Erythroblast (primary cell): ENCODE results near the gene PTPN22.

ENCODE experiments used
- DNase-seq, 2 experiments: peaks; one replicate each; lab custom pipeline; 2025; lab: John Stamatoyannopoulos, UW
- GATA1 ChIP-seq: IDR thresholded peaks from 2 replicates; pipeline ENCODE4 v1.6.1; 2011; ENCODE audit warnings: low read depth, mild to moderate bottlenecking, control low read depth, low read length, moderate library complexity
- POLR2A ChIP-seq: IDR thresholded peaks from 2 replicates; pipeline ENCODE4 v1.6.1; 2011; ENCODE audit warnings: mild to moderate bottlenecking, low read length

Gene PTPN22

DNA sequence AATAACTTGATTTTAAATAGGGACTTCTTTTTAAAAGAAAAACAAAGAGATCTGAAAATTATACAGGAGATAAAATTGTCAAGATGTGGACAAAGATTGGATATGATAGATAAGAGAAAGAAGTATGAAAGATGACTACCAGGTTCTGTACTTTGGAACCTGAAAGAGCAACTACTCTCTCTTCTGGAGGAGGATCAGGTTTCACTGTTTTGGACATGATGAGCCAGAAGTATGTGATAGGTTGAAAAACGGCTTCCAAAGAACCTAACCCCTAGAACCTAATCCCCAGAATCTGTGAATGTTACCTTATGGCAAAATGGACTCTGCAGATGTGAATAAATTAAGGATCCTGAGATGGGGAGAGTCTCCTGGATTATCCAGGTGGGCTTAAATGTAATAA, 85.4 kb downstream of the PTPN22 start:
- TF ChIP-seq POLR2A (no peak), GATA1 (no peak)
- no peak for DNase-seq

- peak; percentile 34 to 42 for DNase-seq
- TF ChIP-seq GATA1: no peak
- TF ChIP-seq POLR2A: no peak
Observed at GRCh38 chr1:113784104-113784779, 87.3 kb downstream of the PTPN22 start.

GRCh38 chr1:113783254-113784103, 88.0 kb downstream of the PTPN22 start:
- DNase-seq: peak; percentile 72 to 73
- no peak for TF ChIP-seq POLR2A
- TF ChIP-seq GATA1: no peak

GRCh38 chr1:113782406-113782805, 89.1 kb downstream of the PTPN22 start:
- DNase-seq: no peak

DNA sequence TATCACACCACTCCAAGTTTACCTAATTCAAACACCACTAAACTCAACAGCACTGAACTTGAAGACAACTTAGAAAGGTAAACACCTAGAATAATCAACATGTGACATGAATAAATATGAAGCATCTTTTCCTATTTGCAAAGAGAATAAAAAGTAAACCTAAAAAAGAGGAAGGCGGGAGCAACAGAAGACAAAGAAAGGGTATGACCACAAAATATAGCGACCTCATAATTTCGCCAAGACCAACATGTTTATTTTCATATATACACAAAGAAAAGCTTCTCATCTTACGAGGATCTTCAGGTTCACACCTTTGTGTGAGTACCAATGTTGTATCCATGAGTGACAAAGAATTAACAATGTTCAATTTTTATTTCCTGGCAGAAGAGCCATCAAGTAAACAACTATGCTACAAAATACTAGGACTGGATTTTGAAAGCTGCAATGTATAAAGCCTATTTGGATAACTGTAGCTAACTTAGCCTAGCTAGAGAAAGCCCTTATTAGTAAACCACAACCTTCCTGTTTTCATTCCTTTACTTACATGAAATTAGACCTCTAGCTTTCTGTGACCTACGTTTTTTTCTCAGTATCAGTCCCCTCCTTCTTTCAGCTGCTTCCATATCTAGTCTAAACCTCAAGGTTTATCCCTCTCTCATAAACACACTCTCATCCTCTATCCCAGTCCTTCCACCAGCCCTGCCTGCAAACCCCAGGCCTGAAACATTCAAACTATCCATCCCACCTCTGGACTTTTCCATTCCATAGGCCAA, 91.0 kb downstream of the PTPN22 start:
- DNase-seq: peak; percentile 20 to 22

More at GRCh38 chr1:113782406-113782805, 89.1 kb downstream of the PTPN22 start:
- TF ChIP-seq POLR2A: no peak
- TF ChIP-seq GATA1: no peak

DNA sequence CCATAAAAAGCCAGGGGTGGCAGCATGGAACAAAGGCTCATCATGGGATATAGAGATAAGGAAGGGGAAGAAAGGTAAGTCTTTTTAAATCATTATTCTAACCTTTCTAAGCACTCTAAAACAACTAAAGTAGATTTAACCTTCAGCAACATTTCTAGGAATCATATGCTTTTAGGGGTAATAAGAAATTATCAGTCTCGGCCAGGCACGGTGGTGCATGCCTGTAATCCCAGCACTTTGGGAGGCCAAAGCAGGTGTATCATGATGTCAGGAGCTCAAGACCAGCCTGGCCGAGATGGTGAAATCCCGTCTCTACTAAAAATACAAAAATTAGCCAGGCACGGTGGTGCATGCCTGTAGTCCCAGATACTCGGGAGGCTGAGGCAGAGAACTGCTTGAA, 92.0 kb downstream of the PTPN22 start:
- TF ChIP-seq POLR2A: no peak
- TF ChIP-seq GATA1: no peak
- no peak for DNase-seq

More for the DNA sequence above, 91.0 kb downstream of the PTPN22 start:
- TF ChIP-seq POLR2A (no peak), GATA1 (no peak)

- peak in 1 of 2 experiments; percentile 9 for DNase-seq
- TF ChIP-seq GATA1: no peak
- TF ChIP-seq POLR2A: no peak
Observed at GRCh38 chr1:113777561-113777960, 94.0 kb downstream of the PTPN22 start.

GRCh38 chr1:113770031-113770430, 101.5 kb downstream of the PTPN22 start:
- no peak for DNase-seq
- TF ChIP-seq GATA1 (no peak), POLR2A (no peak)

GRCh38 chr1:113769601-113769970, 101.9 kb downstream of the PTPN22 start:
- TF ChIP-seq GATA1 (no peak), POLR2A (no peak)
- DNase-seq: no peak

- no peak for DNase-seq
- TF ChIP-seq GATA1: no peak
- no peak for TF ChIP-seq POLR2A
Observed at GRCh38 chr1:113768916-113769600, 102.5 kb downstream of the PTPN22 start.

- no peak for DNase-seq
- no peak for TF ChIP-seq POLR2A
- TF ChIP-seq GATA1: no peak
Observed at GRCh38 chr1:113765306-113766230, 105.9 kb downstream of the PTPN22 start.
